Hematopoietic multipotent progenitor cell treated with erythropoietin and hydrocortisone succinate and interleukin-3 and kit ligand, for 8 days (in vitro differentiated cells): ENCODE measurements around the gene RXFP3.
"Not testable (repeated sequence)": the region's sequence is repeated elsewhere in the genome, so short reads cannot be mapped to it uniquely, and the experiment has no call there.

ENCODE experiments used
- DNase-seq: peaks from one replicate; pipeline ENCODE4 v3.0.0-alpha.2; 2015

The RXFP3 gene, protein sequence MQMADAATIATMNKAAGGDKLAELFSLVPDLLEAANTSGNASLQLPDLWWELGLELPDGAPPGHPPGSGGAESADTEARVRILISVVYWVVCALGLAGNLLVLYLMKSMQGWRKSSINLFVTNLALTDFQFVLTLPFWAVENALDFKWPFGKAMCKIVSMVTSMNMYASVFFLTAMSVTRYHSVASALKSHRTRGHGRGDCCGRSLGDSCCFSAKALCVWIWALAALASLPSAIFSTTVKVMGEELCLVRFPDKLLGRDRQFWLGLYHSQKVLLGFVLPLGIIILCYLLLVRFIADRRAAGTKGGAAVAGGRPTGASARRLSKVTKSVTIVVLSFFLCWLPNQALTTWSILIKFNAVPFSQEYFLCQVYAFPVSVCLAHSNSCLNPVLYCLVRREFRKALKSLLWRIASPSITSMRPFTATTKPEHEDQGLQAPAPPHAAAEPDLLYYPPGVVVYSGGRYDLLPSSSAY

GRCh38 chr5:33936381-33937016 is at the start of gene RXFP3:
Gene RXFP3, plus strand, starts transcription at chr5:33936386. Its CDS starts 355 bp downstream, at chr5:33936741.
- DNase-seq: no peak

DNA sequence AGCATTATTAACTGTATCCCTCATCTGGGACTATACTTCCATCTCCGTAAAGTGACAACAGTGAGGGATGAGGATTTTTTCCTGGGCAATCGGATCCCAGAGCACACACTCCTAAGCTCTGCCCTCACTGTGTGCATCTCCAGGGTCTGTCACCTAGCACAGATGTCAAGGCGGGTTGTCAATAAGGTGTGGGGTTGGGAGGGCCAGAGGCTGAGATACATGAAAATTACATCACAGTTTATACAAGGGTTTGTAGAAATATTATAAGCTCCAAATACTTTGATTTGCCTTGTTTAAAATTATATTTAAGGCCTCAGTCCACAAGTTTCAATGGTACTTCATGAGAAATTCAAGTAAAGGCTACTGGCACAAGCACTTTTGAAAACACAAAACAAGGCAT is 48.9 kb upstream of the RXFP3 start:
- DNase-seq: no peak

DNA sequence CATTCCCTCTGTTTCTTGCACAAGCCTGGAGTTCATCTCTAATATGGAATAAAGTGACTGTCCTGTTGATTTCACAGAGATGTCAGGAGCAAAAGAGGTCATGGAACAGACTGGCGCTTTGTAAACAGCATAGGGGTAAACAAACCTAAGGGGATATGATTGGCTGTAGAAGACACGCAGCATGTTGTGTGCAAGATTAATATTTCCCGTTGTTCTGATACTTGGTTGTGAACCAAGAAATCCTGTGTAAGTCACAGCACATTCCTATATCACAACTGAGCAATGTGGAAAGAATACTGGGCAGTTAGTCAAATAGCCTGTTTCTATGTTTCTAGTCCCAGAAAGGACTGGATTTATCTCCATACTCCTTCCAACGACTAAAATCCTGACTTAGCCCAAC is 47.6 kb upstream of the RXFP3 start:
- no peak for DNase-seq

GRCh38 chr5:33890131-33891032 is 45.8 kb upstream of the RXFP3 start:
- DNase-seq: no peak

GRCh38 chr5:33891446-33891787 is 44.8 kb upstream of the RXFP3 start:
- DNase-seq: no peak

DNA sequence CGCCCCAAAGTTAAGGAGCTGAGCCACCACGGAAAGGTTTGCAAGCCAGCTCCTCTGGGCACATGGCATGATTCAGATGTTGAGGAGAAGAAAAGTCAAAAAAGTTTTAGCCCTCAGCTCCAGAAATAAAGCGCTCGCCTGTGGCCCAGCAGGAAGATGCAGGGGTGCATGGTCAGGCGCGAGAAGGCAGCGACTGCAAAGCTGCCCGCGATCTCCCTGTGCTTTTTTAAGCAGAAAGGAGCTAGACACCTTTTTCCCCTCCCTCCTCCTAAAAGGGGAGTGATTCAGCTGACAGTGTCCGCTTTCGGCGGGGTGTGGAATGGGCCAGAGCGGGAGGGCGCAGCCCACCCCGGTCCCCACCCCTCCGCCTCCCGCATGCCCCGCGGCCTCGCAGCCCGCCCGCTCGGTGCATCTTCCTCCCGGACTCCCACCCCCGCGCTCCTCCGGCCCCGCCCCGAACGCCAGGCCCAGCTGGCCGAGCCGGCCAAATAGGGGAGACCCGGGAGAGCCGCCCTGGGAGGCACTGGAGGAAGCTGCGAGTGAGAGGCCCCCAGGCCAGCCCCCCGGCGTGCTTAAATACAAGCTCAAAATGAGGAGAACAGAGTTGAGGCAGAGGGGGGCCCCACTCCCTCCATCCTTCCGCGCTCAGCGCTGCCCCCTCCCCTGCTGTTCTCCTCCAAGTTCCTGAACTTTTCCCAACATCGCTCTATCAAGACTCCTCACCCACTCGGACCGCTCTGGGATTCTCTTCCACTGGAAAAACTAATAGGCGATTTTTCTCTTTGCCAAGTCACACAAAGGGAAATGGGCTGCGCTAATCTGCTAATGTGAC is 44.2 kb upstream of the RXFP3 start, which contains the start of gene ADAMTS12:
TSS of gene ADAMTS12 (minus strand) at position 203 of the 832 bp plus-strand sequence. CDS start at position 69, 134 bp downstream.
- DNase-seq: no peak

GRCh38 chr5:33892620-33893137 is 43.5 kb upstream of the RXFP3 start:
- no peak for DNase-seq

- DNase-seq: no peak
These were observed 41.6 kb upstream of the RXFP3 start for GRCh38 chr5:33894566-33894965.

- no peak for DNase-seq
These were observed 35.0 kb upstream of the RXFP3 start for GRCh38 chr5:33901156-33901555.

GRCh38 chr5:33903118-33903517 is 33.1 kb upstream of the RXFP3 start:
- no peak for DNase-seq

DNA sequence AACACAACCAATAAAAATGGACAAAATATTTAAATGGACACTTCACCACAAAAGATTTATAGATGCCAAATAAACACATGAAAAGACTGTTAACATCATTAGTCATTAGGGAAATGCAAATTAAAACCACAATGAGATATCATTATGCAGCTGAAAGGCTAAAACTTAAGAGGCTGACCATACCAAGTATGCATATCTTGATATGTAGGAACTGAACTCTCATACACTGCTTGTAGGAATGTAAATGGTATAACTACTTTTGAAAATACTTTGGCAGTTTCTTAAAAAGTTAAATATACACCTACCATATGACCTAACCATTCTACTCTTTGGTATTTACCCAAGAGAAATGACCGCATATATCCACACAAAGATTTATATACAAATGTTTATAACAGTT is 30.8 kb upstream of the RXFP3 start:
- no peak for DNase-seq

- not testable (repeated sequence) for DNase-seq
These were observed 29.9 kb upstream of the RXFP3 start for GRCh38 chr5:33906248-33906647.

GRCh38 chr5:33914844-33915243 is 21.3 kb upstream of the RXFP3 start:
- not testable (repeated sequence) for DNase-seq

- no peak for DNase-seq
These were observed 15.2 kb upstream of the RXFP3 start for GRCh38 chr5:33921002-33921401.

- no peak for DNase-seq
These were observed 10.9 kb upstream of the RXFP3 start for GRCh38 chr5:33925278-33925677.

- DNase-seq: no peak
These were observed 8.5 kb upstream of the RXFP3 start for GRCh38 chr5:33927685-33928084.

DNA sequence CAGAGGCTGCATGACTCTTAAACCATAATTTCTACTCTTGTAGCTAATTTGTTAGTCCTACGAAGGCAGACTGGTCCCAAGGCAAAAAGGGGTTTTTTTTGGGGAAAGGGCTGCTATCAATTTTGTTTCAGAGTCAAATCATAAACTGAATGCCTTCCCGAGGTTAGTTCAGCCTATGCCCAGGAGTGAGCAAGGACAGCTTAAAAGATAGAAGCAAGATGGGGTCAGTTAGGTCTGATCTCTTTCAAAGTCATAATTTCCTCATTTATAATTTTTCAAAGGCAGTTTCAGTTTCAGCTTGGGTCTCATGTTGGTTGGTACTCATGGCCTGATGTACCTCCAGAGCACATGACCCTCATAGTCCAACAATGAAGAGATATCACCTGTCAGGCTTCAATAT is 7.9 kb upstream of the RXFP3 start:
- no peak for DNase-seq

DNA sequence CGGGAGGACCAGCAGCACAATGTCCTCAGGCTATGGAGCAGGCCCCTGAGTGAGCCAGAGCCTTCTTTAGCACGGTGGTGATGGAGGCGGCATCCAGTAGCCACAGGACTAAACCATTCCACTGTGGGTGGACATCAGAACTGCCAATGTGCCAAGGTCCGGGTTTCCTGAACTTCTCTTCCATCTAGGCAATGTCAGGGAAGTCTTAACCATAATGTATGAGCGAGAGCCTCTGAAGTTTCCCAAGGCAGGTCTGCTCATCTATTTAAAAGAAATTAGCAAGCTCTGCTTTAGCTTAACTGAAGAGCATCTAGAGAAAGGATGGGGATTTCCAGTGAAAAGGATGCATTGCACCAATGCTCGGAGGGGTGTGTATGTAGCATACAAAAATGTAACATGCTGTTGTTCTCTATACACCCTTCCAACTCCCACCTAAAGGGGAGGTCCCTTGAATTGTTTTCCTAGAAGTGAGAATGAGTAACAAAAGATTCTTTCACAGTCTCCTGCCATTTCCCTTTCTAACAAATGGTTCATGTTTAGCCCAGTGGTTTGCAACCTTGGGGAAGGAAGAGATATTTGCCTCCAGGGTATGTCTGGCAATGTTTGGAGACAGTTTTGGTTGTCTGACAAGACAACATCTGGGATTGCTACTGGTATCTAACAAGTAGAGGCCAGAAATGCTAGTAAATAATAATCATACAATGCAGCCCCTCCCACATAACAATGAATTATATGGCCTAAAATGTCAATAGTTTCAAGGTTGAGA is 6.1 kb upstream of the RXFP3 start:
- no peak for DNase-seq

GRCh38 chr5:33931136-33931535 is 5.0 kb upstream of the RXFP3 start:
- no peak for DNase-seq

DNA sequence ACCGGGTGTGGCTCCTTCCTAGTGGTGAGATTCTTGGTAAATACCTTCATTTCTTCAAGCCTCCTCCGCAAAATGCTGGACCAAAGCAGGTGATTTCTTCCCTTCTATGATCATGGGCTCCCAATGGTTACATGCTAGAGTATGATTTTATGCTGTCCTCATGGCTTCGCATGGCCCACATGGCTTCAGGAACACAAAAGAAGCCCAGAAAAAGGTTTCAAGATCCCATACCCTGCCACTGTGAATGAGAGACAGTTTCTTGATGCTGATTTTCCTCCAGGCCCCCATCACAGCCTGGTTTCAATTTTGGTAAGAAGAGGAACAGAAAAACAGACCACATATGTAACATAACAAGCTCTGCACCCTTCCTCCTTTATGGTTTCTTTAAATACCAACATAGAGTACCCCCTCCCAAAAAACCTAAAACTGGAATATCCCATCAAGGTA is 2.4 kb upstream of the RXFP3 start:
- no peak for DNase-seq

DNA sequence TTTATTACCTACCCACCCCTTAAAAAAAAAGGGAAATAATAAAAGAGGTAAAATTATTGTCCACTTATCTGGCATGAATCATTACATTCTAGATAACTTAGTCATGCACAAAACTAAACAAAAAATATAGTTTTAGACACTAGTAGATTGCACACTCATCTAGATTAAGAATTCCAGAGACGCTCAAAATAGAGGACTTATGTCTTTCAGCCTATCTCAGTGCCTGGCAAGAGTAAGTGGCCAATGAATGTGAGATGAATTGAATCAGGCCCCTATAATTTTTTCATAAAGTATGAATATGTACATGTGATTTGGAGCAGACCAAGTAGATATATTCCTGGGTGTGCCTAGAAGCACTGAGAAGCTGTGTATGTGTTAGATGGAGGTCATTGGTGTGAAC is 2.0 kb upstream of the RXFP3 start:
- DNase-seq: no peak
